GM12875 (cell line): ENCODE results near the gene SMIM35.

Experiments used
- H3K4me3 ChIP-seq: one replicate; pipeline ENCODE4 v1.5.1; 2011; ENCODE audit warnings: low read depth, low read length, control low read depth
- TF ChIP-seq, protein P1 (sequence below): IDR thresholded peaks from 2 replicates; pipeline ENCODE4 v1.5.1; 2011; ENCODE audit warnings: low read depth, mild to moderate bottlenecking, control low read depth, inconsistent platforms, low read length, moderate library complexity, borderline replicate concordance; ENCODE audit not compliant: insufficient read depth

SMIM35 gene

DNA sequence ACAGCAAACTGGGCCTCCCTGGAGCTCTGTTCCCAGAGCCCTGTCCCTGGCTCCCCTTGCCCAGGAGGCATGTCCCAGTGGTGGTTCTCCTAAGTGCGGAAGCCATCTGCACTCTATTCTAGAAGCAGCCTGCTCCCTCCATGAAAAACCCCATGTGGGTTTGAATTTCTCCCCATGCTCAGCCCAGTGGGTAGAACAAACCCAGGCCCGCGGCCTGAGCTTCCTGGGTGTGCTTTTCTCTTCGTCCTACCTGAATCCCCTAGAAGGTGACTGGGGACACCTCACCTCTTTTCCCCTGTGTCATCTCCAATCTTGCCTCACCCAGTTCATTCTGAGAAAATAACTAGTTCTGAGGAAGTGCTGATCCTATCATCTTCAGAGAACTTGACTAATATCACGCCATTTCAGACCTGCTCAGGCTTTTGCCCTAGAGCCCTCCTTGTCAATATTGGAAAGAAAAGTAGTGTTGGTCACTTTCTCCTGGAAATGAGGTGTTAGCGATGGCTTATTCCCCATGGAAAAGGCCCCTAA, 84.7 kb downstream of the SMIM35 start:
- TF ChIP-seq, protein P1, sequence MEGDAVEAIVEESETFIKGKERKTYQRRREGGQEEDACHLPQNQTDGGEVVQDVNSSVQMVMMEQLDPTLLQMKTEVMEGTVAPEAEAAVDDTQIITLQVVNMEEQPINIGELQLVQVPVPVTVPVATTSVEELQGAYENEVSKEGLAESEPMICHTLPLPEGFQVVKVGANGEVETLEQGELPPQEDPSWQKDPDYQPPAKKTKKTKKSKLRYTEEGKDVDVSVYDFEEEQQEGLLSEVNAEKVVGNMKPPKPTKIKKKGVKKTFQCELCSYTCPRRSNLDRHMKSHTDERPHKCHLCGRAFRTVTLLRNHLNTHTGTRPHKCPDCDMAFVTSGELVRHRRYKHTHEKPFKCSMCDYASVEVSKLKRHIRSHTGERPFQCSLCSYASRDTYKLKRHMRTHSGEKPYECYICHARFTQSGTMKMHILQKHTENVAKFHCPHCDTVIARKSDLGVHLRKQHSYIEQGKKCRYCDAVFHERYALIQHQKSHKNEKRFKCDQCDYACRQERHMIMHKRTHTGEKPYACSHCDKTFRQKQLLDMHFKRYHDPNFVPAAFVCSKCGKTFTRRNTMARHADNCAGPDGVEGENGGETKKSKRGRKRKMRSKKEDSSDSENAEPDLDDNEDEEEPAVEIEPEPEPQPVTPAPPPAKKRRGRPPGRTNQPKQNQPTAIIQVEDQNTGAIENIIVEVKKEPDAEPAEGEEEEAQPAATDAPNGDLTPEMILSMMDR, result no peak

DNA sequence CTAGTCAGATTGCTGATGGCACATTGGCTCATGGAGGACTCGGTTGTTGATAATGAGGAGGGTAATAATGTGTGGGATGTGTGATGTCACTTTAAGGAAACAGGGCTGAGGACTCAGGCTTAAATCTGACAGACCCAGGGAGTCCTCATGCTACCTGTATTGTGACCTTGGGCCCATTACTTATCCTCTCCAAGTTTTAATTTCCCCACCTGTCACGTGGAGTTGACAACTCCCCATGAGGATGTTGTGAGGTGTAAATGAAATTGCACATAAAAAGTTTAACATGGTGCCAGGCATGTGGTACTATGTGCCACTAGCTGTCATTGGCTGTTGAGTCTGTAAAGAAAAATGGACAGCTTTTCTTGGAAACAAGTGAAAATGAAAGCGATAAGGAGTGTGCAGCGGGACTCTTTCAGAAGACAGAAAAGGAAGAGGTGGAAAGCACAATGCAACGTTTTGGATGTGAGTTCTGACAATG, 85.2 kb downstream of the SMIM35 start:
- H3K4me3 ChIP-seq, result no peak overlapping the region
- TF ChIP-seq, protein P1, result no peak

More for the DNA sequence above, 84.7 kb downstream of the SMIM35 start:
- no peak overlapping the region for H3K4me3 ChIP-seq

DNA sequence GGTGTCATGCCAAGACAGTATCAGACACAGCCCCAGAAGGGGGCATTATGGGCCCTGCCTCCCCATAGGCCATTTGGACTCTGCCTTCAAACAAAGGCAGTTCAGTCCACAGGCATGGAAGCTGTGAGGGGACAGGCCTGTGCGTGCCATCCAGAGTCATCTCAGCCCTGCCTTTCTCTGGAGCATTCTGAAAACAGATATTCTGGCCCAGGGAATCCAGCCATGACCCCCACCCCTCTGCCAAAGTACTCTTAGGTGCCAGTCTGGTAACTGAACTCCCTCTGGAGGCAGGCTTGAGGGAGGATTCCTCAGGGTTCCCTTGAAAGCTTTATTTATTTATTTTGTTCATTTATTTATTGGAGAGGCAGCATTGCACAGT, 85.9 kb downstream of the SMIM35 start:
- TF ChIP-seq, protein P1, result no peak

DNA sequence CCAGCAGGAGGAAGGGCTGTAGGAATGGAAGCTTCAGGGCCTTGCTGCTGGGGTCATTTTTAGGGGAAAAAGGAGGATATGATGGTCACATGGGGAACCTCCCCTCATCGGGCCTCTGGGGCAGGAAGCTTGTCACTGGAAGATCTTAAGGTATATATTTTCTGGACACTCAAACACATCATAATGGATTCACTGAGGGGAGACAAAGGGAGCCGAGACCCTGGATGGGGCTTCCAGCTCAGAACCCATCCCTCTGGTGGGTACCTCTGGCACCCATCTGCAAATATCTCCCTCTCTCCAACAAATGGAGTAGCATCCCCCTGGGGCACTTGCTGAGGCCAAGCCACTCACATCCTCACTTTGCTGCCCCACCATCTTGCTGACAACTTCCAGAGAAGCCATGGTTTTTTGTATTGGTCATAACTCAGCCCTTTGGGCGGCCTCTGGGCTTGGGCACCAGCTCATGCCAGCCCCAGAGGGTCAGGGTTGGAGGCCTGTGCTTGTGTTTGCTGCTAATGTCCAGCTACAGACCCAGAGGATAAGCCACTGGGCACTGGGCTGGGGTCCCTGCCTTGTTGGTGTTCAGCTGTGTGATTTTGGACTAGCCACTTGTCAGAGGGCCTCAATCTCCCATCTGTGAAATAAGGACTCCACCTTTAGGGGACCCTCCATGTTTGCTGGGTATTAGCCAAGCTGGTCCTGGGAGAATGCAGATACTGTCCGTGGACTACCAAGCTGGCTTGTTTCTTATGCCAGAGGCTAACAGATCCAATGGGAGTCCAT, 86.5 kb downstream of the SMIM35 start:
- TF ChIP-seq, protein P1, result no peak
- H3K4me3 ChIP-seq, result no peak overlapping the region

More for the DNA sequence above, 85.9 kb downstream of the SMIM35 start:
- H3K4me3 ChIP-seq, result no peak overlapping the region

DNA sequence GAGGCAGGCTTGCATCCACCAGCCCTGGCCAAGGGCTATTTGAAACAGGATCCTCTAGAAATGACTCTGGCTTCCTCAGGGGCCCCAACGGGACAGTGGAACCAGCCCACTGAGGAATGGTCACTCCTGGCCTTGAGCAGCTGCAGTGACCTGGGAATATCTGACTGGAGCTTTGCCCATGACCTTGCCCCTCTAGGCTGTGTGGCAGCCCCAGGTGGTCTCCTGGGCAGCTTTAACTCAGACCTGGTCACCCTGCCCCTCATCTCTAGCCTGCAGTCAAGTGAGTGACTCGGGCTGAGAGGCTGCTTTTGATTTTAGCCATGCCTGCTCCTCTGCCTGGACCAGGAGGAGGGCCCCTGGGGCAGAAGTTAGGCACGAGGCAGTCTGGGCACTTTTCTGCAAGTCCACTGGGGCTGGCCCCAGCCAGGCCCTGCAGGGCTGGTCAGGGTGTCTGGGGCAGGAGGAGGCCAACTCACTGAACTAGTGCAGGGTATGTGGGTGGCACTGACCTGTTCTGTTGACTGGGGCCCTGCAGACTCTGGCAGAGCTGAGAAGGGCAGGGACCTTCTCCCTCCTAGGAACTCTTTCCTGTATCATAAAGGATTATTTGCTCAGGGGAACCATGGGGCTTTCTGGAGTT, 87.3 kb downstream of the SMIM35 start:
- H3K4me3 ChIP-seq, result no peak overlapping the region
- TF ChIP-seq, protein P1, result no peak

DNA sequence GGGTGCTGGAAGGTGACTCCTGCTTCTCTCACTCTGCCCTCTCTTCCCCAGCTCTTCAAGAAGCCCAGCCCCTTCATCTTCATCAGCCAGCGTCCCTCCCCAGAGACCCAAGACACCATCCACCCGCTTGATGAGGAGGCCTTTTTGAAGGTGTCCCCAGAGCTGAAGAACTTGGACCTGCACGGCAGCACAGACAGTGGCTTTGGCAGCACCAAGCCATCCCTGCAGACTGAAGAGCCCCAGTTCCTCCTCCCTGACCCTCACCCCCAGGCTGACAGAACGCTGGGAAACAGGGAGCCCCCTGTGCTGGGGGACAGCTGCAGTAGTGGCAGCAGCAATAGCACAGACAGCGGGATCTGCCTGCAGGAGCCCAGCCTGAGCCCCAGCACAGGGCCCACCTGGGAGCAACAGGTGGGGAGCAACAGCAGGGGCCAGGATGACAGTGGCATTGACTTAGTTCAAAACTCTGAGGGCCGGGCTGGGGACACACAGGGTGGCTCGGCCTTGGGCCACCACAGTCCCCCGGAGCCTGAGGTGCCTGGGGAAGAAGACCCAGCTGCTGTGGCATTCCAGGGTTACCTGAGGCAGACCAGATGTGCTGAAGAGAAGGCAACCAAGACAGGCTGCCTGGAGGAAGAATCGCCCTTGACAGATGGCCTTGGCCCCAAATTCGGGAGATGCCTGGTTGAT, 88.0 kb downstream of the SMIM35 start:
- TF ChIP-seq, protein P1, result no peak
- no peak overlapping the region for H3K4me3 ChIP-seq
